Measurements from ENCODE around the gene UCP2.
A peak's percentile ranks its signal among the peaks of the same experiment; 100 is the strongest.

UCP2 gene

DNA sequence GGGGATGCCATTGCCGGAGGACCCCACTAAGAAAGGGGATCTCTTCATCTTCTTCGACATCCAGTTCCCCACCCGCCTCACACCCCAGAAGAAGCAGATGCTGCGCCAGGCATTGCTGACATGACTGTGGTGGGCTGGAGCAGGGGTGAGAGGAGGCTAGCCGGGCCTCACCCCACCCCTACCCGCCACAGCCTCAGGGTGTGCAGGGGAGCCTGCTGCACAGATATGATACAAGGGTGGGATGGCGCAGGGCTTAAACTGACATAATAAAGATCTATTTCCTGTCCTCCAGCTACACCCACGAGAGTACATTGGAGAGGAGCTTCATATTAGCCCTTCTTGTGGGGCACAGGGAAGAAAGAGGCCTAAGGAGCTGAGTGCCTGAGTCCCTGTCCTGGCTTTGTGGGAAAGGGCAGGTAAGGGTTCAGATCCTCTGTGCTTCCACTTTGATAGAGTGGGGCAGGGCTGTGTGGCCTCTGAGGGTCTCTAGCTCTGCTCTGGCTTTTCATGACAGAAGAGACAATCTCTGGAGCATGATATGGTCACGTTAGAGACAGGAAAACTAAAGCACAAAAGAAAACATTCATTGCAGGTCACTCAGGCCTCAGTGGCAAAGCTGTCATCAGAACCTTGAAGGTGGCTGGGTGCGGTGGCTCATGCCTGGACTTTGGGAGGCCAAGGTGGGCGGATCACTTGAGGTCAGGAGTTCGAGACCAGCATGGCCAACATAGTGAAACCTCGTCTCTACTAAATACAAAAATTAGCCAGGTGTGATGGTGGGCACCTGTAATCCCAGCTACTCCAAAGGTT is 12.4 kb downstream of the UCP2 start:
- no peak for DNase-seq (ENCODE audit: low spot score)

DNA sequence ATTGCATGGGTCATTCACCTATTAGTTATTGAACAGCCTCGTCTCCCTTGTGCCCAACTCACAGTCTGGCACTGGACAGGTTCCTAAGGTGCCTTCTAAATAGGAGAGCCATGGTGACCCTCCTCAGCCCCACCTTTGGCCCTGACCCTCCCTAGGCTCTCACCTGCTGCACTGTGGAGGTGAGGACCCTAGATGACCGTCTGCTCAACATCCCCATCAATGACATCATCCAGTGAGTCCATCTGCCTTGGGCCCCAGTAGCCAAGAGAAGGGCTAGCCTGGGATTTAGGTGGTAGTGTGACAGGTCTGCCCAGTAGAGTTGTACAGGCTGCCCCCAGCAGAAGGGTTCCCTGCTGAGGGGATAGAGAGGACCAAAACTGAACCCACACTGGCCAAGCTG is 13.6 kb downstream of the UCP2 start:
- DNase-seq (ENCODE audit: low spot score), result no peak

DNA sequence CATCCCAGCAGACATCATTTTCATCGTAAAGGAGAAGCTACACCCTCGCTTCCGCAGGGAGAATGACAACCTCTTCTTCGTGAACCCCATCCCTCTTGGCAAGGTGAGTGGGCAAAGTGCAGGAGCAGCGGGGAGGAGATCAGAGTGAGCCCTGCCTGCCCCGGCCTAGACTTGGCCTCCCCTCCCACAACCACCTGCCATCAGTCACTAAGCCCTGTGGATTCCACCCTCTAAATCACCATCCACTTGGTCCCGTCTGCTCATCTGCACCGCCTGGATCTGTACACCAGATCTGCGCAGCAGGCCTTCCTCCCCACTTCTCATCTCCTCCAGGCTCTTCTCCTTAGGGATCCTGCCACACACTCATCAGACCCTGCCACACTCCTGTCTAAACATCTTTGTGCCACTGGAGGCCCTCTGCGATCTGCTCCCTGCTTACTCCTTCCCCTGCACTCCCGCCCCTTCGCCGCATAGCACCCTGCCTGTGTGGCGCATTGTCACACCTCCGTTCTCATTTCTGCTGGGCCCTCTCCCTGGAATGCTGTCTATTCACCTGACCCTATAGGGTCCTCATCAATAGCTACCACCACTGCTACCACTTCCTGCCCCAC is 14.2 kb downstream of the UCP2 start:
- DNase-seq (ENCODE audit: low spot score), result no peak

DNA sequence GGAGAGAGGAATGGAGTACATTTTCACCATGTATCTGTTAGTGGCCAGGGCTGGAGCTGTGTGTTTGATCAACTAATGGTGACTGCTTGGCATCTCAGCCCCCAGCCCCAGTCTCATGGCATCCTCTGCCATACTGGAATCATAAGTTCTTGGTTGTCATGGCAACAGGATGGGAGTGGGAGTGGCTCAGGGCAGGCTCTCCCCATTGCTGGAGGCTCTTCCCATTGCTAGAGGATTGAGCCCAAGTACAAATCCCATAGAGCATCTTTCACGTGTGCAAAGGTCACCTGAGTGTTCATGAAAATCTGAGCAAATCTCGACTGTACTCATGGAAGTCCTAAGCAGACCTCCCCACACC is 16.9 kb downstream of the UCP2 start:
- DNase-seq (ENCODE audit: low spot score), result no peak

DNA sequence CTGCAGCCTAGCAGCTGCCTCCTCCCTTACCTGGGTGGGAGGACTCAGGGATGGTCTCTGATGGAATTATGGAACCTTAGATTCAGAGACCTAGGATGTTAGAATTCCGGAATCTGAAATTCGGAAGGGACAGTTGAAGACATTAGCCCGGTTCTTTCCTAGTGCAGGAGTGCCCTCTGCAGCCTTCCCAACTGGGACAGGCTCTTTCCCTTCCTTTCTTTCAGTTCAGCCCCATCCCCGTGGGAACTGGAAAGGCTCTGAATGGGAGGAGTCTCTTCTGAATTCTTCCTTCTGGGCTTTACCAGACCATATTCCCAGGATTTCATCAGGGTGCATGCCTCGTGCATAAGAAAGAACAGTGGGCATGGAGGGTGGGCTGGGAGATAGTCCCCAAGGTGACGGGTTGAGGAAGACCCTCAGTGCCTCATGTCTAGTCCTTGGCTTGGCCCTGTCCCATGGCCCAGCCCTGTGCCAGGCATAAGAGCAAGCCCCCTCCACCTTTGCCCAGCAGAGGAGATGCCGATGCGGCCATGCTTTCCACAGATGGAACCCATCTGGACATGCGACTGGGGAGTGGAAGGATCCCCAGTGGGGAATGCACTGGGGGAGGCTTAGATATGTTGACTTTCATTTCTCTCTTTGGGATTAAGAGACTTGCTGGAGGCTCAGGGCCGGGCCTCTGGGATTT is 17.4 kb downstream of the UCP2 start:
- DNase-seq (ENCODE audit: low spot score), result no peak

DNA sequence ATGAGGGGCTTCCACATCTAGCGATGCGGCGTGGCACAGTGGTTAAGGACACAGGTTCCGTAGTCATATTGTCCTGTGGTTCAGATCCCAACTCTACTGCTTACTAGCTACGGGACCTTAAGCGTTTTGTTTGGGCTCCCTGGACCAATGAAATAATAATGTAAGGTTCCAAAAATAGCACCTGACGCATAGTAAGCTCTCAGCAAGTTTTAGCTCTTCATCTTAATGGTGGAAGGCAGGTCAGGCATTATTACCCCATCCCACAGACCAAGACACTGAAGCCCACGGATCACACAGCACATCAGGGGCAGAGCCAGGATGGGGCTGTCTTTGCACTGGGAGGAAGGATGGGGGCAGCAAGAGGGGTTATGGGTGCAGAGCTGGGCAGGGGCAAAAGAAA is 18.8 kb downstream of the UCP2 start:
- DNase-seq (ENCODE audit: low spot score), result no peak

DNA sequence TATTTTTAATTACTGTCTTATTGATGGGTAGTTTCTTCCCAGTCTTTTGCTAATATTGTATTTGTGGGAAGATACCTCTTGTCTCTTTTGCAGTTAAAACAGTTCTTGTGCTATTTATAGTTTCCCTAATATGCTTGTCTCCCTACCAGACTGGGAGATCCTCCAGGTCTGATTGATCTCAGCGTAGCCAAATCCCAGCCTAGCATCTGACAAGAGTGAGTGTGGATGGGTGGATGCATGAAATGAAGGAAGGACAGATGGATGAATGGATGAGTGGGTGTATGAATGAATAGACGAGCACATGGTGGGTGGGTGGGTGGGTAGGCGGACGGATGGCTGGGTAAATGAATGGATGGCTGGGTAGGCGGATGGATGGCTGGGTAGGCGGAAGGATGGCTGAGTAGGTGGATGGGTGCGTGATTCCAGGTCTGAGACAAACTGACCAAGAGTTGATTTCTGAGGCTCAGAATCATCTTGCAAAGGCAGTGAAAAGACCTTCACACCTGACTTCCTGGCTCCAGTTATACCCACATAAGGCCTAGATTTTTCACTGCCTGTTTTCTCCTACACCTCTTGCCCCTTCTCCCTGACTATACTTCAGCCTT is 20.4 kb downstream of the UCP2 start:
- DNase-seq (ENCODE audit: low spot score), result no peak

DNA sequence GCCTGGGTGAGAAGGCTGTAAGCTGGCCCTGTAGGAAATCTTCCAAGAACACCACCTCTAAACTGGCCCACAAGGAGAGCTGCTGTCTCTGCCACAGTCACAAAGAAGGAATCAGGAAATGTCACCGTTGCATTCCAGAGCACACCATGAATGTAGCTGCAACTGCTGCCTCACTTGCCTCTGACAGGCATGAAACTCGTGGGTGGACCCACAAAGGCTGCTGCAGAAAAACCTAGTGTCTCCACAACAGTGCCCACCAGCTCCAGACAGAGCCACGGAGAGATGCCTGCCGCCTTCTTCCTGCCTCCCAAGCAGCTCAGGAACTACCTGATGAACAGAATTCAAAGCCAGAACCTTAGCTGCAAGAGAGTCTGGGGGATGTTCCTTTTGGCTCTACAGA is 21.3 kb downstream of the UCP2 start:
- DNase-seq (ENCODE audit: low spot score), result no peak

DNA sequence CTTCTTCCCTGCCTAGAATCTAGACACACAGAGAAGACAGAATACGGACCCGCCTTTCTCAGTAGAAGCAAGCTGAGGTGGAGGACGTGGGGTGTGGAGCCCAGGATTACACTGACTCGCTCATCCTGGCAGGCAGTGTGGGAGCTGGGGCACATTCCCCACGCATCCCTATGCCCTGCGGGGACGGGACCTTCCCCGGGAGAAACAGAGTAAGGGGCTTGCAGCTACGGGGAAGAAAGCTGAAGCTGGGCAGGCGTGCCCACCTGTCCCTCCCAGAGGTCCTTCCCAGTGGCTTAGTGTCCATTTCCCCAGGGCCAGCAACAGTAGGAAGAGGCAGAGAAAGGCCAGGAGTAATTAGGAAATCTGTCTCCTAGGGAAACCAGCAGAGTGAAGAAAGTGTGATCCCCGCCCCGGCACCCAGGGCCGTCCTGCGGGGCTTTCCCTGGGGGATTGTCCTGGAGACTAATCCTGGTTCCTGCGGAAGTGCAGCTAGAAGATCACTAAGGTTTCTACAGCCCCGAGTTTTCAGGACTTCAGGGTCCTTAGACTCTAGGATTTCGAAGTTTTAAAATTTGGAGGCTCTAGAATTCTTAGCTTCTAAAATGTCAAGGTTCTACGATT is 24.0 kb downstream of the UCP2 start:
- DNase-seq (ENCODE audit: low spot score), result no peak

DNA sequence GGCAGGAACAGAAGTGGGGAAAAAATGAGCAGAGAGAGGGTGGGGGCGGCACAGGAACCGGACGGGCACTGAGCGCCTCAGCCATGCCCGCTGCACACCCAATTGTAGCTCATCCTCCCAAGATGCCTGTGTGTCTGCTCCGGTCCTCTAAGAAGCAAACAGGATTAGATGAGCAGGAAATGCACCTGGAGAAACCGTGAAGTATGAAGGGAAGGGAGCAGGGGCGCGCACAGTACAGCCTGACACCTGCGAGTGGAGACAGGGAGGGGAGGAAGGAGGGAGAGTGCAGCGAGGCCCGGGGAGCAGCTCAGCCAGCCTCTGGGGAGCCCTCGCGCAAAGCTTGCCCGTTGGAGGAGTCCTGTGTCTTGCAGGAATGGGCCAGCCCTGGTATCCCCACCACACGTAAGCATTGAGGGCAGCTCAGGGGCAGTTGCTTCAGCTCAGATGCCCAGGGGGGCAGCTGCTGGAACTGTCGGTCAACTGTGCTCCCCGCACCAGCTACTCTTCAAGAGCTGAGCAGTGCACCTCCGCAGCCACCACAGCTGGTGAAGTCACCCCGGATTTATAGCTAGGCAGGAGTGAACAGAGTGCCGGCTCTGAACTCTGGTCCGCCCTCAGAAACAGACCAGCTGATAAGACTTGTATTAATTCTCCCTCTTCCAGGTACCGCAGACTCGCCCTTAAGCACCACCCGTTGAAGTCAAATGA is 24.8 kb downstream of the UCP2 start:
- no peak for DNase-seq (ENCODE audit: low spot score)

DNA sequence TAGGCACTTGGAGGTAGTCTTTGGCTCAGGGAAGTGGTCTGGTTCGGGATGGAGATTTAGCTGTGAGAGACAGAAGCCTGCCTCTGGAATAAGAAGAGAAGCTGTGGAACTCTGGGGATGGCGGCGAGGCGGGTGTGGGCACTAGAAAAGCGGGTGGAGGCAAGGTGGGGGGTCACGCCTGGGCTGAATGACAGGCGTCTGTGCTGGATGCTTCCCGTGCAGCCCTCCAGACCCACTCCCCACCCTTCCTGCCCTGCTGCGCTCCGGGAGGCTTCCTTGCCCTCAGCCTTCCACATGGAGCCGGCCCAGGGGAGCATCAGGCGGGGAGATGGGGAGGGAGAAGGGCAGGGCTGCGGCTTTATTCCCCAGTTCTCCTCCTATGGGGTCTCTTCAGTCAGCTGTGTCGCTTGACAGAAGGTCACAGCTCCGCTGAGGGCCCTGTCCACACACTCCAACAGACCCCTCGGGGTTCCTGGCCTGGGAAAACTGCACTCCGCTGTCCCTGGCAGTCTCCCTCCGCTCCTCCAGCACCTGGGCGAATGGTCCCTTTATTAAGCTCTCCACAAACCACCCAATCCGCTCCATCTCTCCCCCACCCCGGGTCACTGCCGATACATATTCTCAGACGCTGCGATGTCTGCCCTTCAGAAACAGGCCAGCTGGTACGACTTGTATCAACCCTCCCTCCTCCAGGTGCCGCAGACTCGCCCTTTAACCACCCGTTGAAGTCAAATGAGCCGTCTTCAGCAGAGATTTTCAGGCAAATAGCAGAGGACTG is 25.6 kb downstream of the UCP2 start:
- DNase-seq (ENCODE audit: low spot score), result no peak

DNA sequence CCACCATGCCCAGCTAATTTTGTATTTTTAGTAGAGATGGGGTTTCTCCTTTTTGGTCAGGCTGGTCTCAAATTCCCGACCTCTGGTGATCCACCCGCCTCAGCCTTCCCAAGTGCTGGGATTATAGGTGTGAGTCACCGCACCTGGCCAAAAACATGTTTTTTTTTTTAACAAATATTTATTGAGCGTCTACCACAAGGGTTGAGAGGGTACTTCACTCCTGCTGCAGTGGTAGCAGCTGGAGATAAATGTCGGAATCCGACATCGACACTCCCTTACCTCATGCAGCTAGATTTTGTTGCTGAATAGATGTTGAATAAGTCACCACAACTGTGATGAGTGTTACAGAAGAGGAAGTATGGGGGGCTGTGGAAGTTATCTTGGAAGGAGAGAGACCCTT is 30.8 kb downstream of the UCP2 start:
- no peak for DNase-seq (ENCODE audit: low spot score)

DNA sequence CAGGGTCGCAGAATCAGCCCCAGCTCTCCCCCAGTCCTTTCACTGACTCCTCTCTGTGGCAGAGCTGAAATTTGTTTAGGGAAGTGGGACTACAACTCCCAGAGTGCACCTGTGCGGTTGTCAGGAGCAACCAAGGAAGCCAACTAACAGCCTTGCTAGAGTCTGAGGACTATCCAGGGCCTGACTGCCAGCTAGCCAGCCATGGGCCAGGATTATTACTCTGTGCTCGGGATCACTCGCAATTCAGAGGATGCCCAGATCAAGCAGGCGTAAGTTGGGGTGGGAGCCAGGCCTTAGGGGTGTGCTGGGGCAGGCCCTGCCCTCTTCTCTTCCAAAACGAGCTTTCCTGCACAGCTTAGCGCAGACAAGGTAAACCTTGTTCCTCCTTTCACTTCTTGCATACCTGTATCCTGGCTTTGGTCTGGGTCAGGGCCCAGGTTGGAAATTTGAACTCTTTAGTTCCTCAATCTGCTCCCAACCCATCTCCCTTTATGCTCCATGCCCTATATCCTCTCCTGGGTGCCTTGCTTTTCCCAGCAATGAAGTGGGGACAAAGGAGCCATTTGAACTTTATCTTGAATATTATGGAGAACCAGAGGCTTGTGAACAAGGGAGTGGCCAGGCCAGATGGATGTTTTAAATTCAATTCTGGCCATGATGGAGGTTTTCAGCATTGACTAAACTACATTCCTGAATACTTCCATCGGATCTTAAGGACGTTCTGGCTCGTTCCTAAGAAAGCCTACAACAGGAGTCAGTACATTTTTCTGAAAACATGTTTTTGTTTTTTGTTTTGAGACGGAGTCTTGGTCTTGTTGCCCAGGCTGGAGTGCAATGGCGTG is 31.6 kb downstream of the UCP2 start, which contains the start of gene DNAJB13:
Gene DNAJB13 (plus strand): TSS at position 158 of the 842 bp plus-strand sequence. CDS start 44 bp downstream, at position 202.
- peak; percentile 47 for DNase-seq (ENCODE audit: low spot score)

DNA sequence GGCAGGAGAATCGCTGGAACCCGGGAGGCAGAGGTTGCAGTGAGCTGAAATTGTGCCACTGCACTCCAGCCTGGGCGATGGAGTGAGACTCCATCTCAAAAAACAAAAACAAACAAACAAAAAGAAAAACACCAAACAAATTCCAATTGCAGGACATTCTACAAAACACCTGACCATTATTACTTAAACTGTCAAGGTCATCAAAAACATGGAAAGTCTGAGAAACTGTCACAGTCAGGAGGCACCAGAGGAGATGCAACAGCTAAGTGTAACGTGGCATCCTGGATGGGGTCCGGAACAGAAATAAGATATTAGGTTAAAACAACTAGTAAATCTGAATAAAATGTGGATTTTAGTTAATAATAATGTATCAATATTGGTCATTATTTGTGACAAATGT is 32.7 kb downstream of the UCP2 start:
- no peak for DNase-seq (ENCODE audit: low spot score)

DNA sequence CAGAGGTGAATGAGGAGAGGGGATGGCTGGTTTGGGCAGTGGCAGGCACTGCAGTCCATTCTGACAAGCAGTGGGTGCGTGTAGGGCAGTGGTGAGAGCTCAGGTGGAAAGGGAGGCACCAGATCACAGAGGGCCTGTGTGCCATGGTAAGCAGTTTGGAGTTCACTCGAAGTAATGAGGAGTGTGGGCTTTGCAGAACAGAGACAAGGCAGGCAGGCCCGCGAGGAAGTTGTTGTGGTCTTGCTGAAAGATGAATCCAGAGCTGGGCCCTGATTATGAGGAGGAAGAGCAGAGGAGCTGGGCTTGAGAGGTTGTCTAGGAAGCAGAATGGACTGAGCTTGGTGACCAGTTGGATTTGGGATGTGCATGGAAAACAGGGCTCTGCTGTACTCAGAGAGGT is 33.4 kb downstream of the UCP2 start:
- no peak for DNase-seq (ENCODE audit: low spot score)

DNA sequence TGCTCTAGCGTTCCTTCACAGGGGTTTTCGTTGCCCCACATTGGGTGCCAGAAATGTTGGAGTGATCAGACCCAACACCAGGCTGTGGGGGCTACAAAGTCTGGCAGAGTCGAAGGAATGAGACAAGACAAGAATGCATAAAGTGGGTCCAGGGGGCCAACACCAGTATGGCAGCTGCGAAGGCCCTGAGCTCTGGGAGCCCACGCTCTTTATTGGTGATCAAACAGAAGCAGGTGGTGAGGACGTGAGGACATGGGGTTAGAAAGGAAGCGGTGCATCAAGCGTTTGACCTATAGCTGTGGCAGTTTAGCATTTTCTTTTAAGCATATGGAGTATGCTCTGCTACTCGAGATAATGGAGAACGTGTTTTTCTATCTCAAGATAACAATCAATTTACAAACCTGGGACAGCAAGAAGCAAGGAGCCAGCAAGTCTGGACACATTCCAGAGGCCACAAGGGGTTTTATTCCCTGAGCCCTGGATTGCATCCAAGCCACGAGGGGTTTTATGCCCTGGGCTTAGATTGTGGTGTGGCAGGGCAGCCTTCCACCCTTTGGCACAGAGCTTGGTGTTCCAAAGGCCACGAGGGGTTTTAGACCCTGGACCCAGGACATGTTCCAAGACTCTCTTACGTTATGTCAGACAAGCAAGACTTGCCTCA is 35.7 kb downstream of the UCP2 start:
- no peak for DNase-seq (ENCODE audit: low spot score)

DNA sequence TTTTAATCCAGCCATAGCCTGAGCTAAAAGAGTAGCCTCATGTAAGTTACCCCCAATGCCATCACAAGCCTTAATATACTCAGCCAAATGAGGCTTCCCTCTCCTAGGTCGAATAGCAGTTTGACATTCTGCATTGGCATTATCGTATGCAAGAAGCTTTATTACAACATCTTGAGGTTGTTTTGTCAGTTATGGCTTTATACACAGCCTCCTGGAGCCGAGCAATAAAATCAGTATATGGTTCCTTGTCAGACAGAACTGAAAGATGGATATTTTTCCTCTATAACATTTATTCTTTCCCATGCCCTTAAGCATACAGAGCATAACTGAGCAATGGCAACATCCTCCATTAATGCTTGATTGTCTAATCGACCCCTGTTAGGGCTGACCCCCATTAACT is 37.2 kb downstream of the UCP2 start:
- DNase-seq (ENCODE audit: low spot score), result no peak

DNA sequence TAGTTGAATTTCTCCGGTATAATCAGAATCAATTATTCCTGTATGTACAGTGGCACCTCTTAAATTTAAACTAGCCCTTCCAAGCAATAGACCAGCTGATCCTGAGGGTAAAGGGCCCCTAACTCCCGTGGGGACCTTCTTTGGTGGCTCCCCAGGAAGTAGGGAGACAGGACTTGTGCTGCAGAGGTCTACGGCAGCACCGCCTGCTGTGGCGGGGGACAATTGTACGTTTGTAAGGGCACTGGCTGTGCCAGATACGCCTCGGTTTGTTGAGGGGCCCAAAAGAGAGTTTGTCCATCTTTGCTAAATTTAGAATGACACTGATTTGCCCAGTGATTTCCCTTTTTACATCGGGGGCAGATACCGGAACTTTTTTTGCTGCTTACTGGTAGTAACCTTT is 37.7 kb downstream of the UCP2 start:
- DNase-seq (ENCODE audit: low spot score), result no peak

DNA sequence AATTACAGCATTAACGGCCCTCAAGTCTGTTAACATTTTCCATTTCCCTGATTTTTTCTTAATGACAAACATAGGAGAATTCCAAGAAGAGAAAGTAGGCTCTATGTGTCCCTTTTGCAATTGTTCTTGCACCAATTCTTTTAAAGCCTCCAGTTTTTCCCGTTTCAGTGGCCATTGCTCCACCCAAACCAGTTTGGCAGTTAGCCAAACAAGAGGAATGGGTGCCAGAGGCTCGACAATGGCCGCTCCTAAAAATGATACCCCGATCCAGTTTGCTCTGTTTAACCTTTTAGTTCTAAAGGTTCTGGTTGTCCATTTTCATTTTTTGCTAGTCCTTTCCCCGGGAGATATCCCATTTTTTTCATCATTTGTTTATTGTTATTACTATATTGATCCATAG is 38.6 kb downstream of the UCP2 start:
- DNase-seq (ENCODE audit: low spot score), result no peak

DNA sequence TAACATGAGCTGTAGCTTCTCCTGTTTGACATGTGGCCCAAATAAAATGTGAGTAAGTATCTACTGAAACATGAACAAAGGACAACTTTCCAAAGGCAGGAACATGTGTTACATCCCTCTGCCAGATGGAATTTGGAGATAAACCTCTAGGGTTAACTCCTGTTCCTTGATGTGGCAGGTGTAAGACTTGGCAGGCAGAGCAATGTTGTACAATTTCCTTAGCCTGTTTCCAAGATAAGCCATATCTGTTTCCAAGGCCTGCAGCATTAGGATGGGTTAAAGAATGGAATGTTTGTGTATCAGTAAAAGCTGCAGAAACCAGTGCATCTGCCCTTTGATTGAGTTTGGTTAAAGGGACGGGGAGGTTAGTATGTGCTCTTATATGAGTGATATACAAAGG is 40.6 kb downstream of the UCP2 start:
- DNase-seq (ENCODE audit: low spot score), result no peak
